ENCODE data around the gene TSHR.
A peak's percentile ranks its signal among the peaks of the same experiment; 100 is the strongest.
"Not testable (repeated sequence)": the region's sequence is repeated elsewhere in the genome, so short reads cannot be mapped to it uniquely, and the experiment has no call there.

TSHR gene

DNA sequence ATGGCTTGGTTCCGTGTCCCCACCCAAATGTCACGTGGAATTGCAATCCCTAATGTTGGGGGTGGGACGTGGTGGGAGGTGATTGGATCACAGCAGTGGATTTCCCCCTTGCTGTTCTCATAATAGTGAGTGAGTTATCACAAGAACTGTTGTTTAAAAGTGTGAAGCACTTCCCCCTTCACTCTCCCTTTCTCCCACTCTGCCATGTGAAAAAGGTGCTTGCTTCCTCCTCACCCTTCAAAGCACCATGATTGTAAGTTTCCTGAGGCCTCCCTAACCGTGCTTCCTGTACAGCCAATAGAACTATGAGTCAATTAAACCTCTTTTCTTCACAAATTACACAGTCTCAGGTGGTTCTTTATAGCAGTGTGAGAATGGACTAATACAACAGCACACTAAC, 8.6 kb upstream of the TSHR start:
- Histone ChIP-seq H3K9ac (ENCODE audit: low read depth in 1 of 2, low read length in 2 of 2) (no peak overlapping the region), H3K9me3 (ENCODE audit: control insufficient read depth in 2 of 2, low read length in 2 of 2) (no peaks in the 10 kb centered on the region), H3K27me3 (ENCODE audit: control insufficient read depth in 2 of 2, insufficient read depth in 2 of 2, low read length in 2 of 2) (no peaks in the 10 kb centered on the region), H3K4me1 (ENCODE audit: control insufficient read depth in 2 of 2, insufficient read depth in 2 of 2, low read length in 2 of 2) (peaks cover 4 to 5% of the 10 kb centered on the region in 2 donors), H3K27ac (ENCODE audit: low read depth in 2 of 2, low read length in 2 of 2) (no peak overlapping the region), H3K4me3 (ENCODE audit: low read length in 2 of 2) (no peak overlapping the region), H3K36me3 (ENCODE audit: control insufficient read depth in 2 of 2, insufficient read depth in 2 of 2, low read length in 2 of 2) (no peaks in the 10 kb centered on the region)

DNA sequence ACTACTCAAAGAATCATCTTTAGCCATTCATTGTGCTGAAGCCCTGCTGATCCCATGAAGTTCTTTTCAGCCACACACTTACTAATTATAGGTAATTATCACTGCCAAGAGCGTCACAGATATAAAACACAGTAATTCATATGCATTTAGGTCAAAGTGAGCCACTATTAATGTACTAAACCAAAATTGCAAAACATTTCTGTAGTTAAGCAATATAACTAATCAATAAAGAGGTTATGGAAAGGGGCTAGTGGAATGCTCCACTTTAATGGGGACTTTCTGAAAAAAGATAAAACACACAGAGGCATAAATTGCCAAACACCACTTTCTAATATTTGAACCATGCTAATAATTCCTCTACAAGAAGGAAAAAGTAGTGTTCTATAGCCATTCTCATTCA, 7.1 kb upstream of the TSHR start:
- H3K27ac ChIP-seq (ENCODE audit: low read depth in 2 of 2, low read length in 2 of 2), result no peak overlapping the region
- no peaks in the 10 kb centered on the region for H3K4me1 ChIP-seq (ENCODE audit: control insufficient read depth in 2 of 2, insufficient read depth in 2 of 2, low read length in 2 of 2)
- H3K36me3 ChIP-seq (ENCODE audit: control insufficient read depth in 2 of 2, insufficient read depth in 2 of 2, low read length in 2 of 2), result no peaks in the 10 kb centered on the region
- H3K4me3 ChIP-seq (ENCODE audit: low read length in 2 of 2), result no peak overlapping the region
- H3K27me3 ChIP-seq (ENCODE audit: control insufficient read depth in 2 of 2, insufficient read depth in 2 of 2, low read length in 2 of 2), result no peaks in the 10 kb centered on the region
- H3K9me3 ChIP-seq (ENCODE audit: control insufficient read depth in 2 of 2, low read length in 2 of 2), result no peaks in the 10 kb centered on the region
- no peak overlapping the region for H3K9ac ChIP-seq (ENCODE audit: low read depth in 1 of 2, low read length in 2 of 2)

GRCh38 chr14:80951491-80951890, 3.9 kb upstream of the TSHR start:
- peaks cover 0 to 3% of the 10 kb centered on the region in 2 donors for H3K4me1 ChIP-seq (ENCODE audit: control insufficient read depth in 2 of 2, insufficient read depth in 2 of 2, low read length in 2 of 2)
- no peak overlapping the region for H3K9ac ChIP-seq (ENCODE audit: low read depth in 1 of 2, low read length in 2 of 2)
- peaks cover 2 to 7% of the 10 kb centered on the region in 2 donors for H3K27me3 ChIP-seq (ENCODE audit: control insufficient read depth in 2 of 2, insufficient read depth in 2 of 2, low read length in 2 of 2)
- no peak overlapping the region for H3K27ac ChIP-seq (ENCODE audit: low read depth in 2 of 2, low read length in 2 of 2)
- H3K9me3 ChIP-seq (ENCODE audit: control insufficient read depth in 2 of 2, low read length in 2 of 2), result no peaks in the 10 kb centered on the region
- no peaks in the 10 kb centered on the region for H3K36me3 ChIP-seq (ENCODE audit: control insufficient read depth in 2 of 2, insufficient read depth in 2 of 2, low read length in 2 of 2)
- no peak overlapping the region for H3K4me3 ChIP-seq (ENCODE audit: low read length in 2 of 2)

DNA sequence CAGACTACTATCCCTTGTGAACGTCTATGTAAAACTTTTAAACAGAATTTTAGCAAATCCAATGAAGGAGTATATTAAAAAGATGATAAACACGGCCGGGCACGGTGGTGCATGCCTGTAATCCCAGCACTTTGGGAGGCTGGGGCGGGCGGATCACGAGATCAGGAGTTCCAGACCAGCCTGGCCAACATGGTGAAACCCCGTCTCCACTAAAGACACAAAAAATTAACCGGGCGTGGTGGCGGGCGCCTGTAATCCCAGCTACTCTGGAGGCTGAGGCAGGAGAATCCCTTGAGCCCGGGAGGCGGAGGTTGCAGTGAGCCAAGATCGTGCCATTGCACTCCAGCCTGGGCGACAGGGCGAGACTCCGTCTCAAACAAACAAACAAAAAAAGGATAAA, 2.2 kb upstream of the TSHR start:
- not testable (repeated sequence) for H3K9ac ChIP-seq (ENCODE audit: low read depth in 1 of 2, low read length in 2 of 2); H3K27ac ChIP-seq (ENCODE audit: low read depth in 2 of 2, low read length in 2 of 2); H3K4me3 ChIP-seq (ENCODE audit: low read length in 2 of 2); H3K4me1 ChIP-seq (ENCODE audit: control insufficient read depth in 2 of 2, insufficient read depth in 2 of 2, low read length in 2 of 2); H3K36me3 ChIP-seq (ENCODE audit: control insufficient read depth in 2 of 2, insufficient read depth in 2 of 2, low read length in 2 of 2); H3K9me3 ChIP-seq (ENCODE audit: control insufficient read depth in 2 of 2, low read length in 2 of 2)
- peaks cover 2 to 12% of the 10 kb centered on the region in 2 donors for H3K27me3 ChIP-seq (ENCODE audit: control insufficient read depth in 2 of 2, insufficient read depth in 2 of 2, low read length in 2 of 2)

- no peaks in the 10 kb centered on the region for H3K9me3 ChIP-seq (ENCODE audit: control insufficient read depth in 2 of 2, low read length in 2 of 2)
- no peak overlapping the region for H3K27ac ChIP-seq (ENCODE audit: low read depth in 2 of 2, low read length in 2 of 2)
- peaks cover 0 to 3% of the 10 kb centered on the region in 2 donors for H3K4me1 ChIP-seq (ENCODE audit: control insufficient read depth in 2 of 2, insufficient read depth in 2 of 2, low read length in 2 of 2)
- peaks cover 2 to 12% of the 10 kb centered on the region in 2 donors for H3K27me3 ChIP-seq (ENCODE audit: control insufficient read depth in 2 of 2, insufficient read depth in 2 of 2, low read length in 2 of 2)
- H3K4me3 ChIP-seq (ENCODE audit: low read length in 2 of 2), result peak overlapping the region; percentile 58 to 79
- peak overlapping the region in 1 of 2 donors; percentile 17 for H3K9ac ChIP-seq (ENCODE audit: low read depth in 1 of 2, low read length in 2 of 2)
- H3K36me3 ChIP-seq (ENCODE audit: control insufficient read depth in 2 of 2, insufficient read depth in 2 of 2, low read length in 2 of 2), result no peaks in the 10 kb centered on the region
These were observed 628 bp upstream of the TSHR start for GRCh38 chr14:80954687-80955299.

- Histone ChIP-seq H3K4me3 (ENCODE audit: low read length in 2 of 2) (no peak overlapping the region), H3K9ac (ENCODE audit: low read depth in 1 of 2, low read length in 2 of 2) (no peak overlapping the region), H3K36me3 (ENCODE audit: control insufficient read depth in 2 of 2, insufficient read depth in 2 of 2, low read length in 2 of 2) (no peaks in the 10 kb centered on the region), H3K9me3 (ENCODE audit: control insufficient read depth in 2 of 2, low read length in 2 of 2) (no peaks in the 10 kb centered on the region), H3K27me3 (ENCODE audit: control insufficient read depth in 2 of 2, insufficient read depth in 2 of 2, low read length in 2 of 2) (peaks cover 4 to 12% of the 10 kb centered on the region in 2 donors), H3K4me1 (ENCODE audit: control insufficient read depth in 2 of 2, insufficient read depth in 2 of 2, low read length in 2 of 2) (peaks cover 0 to 5% of the 10 kb centered on the region in 2 donors), H3K27ac (ENCODE audit: low read depth in 2 of 2, low read length in 2 of 2) (no peak overlapping the region)
These were observed 681 bp downstream of the TSHR start for GRCh38 chr14:80956102-80956501.

DNA sequence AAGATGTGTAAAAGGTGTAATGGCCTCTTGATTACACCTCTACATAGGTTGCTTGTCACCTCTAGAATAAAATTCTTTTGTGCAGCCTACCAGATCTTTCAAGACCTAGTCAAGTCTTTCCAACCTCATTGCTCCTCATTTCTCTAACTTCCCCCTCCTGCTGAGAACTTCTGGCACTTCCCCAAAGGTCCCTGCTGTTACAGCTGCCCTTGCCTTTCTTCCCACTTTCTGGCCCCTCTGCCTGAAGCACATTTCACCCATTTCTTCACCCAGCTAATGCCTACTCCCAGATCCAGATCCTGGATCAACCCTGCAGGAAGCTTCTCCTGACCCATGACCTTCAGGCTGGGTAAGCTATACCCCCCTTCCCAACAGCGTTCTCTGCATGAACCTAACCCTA, 1.5 kb downstream of the TSHR start:
- H3K4me3 ChIP-seq (ENCODE audit: low read length in 2 of 2), result no peak overlapping the region
- no peaks in the 10 kb centered on the region for H3K36me3 ChIP-seq (ENCODE audit: control insufficient read depth in 2 of 2, insufficient read depth in 2 of 2, low read length in 2 of 2)
- no peak overlapping the region for H3K27ac ChIP-seq (ENCODE audit: low read depth in 2 of 2, low read length in 2 of 2)

DNA sequence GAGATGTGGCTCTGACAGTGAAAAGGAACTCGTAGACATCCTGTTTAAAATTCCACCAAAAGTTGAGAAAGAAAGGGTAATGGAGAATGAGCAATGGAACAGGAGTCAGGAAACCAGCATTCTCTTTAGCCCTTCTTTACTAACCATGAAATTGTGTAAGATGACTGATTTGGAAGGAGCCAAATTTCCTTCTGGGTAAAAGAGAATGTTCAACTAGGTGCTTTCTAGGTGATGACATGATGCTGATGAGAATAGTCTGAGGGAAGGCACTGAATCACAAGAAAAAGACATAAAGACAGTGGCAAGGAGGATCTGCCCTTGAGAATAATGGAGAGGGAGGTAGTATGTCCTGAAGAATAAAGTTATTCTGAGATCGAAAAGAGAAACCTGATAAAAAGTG, 2.2 kb downstream of the TSHR start:
- Histone ChIP-seq H3K9ac (ENCODE audit: low read depth in 1 of 2, low read length in 2 of 2) (no peak overlapping the region), H3K9me3 (ENCODE audit: control insufficient read depth in 2 of 2, low read length in 2 of 2) (no peaks in the 10 kb centered on the region), H3K4me1 (ENCODE audit: control insufficient read depth in 2 of 2, insufficient read depth in 2 of 2, low read length in 2 of 2) (peaks cover 0 to 5% of the 10 kb centered on the region in 2 donors), H3K27ac (ENCODE audit: low read depth in 2 of 2, low read length in 2 of 2) (no peak overlapping the region), H3K4me3 (ENCODE audit: low read length in 2 of 2) (no peak overlapping the region), H3K27me3 (ENCODE audit: control insufficient read depth in 2 of 2, insufficient read depth in 2 of 2, low read length in 2 of 2) (peaks cover 4 to 12% of the 10 kb centered on the region in 2 donors), H3K36me3 (ENCODE audit: control insufficient read depth in 2 of 2, insufficient read depth in 2 of 2, low read length in 2 of 2) (no peaks in the 10 kb centered on the region)

More for the DNA sequence above, 1.5 kb downstream of the TSHR start:
- Histone ChIP-seq H3K4me1 (ENCODE audit: control insufficient read depth in 2 of 2, insufficient read depth in 2 of 2, low read length in 2 of 2) (peaks cover 0 to 5% of the 10 kb centered on the region in 2 donors), H3K9me3 (ENCODE audit: control insufficient read depth in 2 of 2, low read length in 2 of 2) (no peaks in the 10 kb centered on the region), H3K9ac (ENCODE audit: low read depth in 1 of 2, low read length in 2 of 2) (no peak overlapping the region), H3K27me3 (ENCODE audit: control insufficient read depth in 2 of 2, insufficient read depth in 2 of 2, low read length in 2 of 2) (peaks cover 4 to 12% of the 10 kb centered on the region in 2 donors)

DNA sequence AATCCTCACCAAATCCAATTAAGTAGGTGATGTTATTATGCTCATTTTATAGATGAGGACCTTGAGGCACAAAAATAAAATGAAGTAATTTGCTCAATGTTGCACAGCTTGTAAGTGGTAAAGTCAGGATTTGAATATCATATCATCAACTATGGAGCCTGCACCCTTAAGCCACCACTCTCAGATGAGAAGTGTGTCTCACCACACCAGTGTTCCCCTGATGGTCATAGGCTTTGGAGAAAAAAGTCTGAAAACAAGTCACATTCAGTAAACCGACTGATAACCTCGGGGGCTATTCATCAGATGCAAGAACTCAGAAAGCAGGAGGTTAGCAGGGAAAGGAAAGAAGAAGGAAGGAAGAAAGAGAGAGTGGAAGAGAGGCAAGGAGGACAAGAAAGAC, 2.8 kb downstream of the TSHR start:
- H3K4me1 ChIP-seq (ENCODE audit: control insufficient read depth in 2 of 2, insufficient read depth in 2 of 2, low read length in 2 of 2), result peaks cover 0 to 5% of the 10 kb centered on the region in 2 donors
- peaks cover 4 to 12% of the 10 kb centered on the region in 2 donors for H3K27me3 ChIP-seq (ENCODE audit: control insufficient read depth in 2 of 2, insufficient read depth in 2 of 2, low read length in 2 of 2)
- no peaks in the 10 kb centered on the region for H3K9me3 ChIP-seq (ENCODE audit: control insufficient read depth in 2 of 2, low read length in 2 of 2)
- H3K27ac ChIP-seq (ENCODE audit: low read depth in 2 of 2, low read length in 2 of 2), result peak overlapping the region; percentile 20 to 43
- no peak overlapping the region for H3K9ac ChIP-seq (ENCODE audit: low read depth in 1 of 2, low read length in 2 of 2)
- no peak overlapping the region for H3K4me3 ChIP-seq (ENCODE audit: low read length in 2 of 2)
- H3K36me3 ChIP-seq (ENCODE audit: control insufficient read depth in 2 of 2, insufficient read depth in 2 of 2, low read length in 2 of 2), result no peaks in the 10 kb centered on the region

GRCh38 chr14:80958939-80959338, 3.5 kb downstream of the TSHR start:
- Histone ChIP-seq H3K4me1 (ENCODE audit: control insufficient read depth in 2 of 2, insufficient read depth in 2 of 2, low read length in 2 of 2) (peaks cover 0 to 5% of the 10 kb centered on the region in 2 donors), H3K27me3 (ENCODE audit: control insufficient read depth in 2 of 2, insufficient read depth in 2 of 2, low read length in 2 of 2) (peaks cover 6 to 12% of the 10 kb centered on the region in 2 donors), H3K36me3 (ENCODE audit: control insufficient read depth in 2 of 2, insufficient read depth in 2 of 2, low read length in 2 of 2) (no peaks in the 10 kb centered on the region), H3K9me3 (ENCODE audit: control insufficient read depth in 2 of 2, low read length in 2 of 2) (no peaks in the 10 kb centered on the region), H3K27ac (ENCODE audit: low read depth in 2 of 2, low read length in 2 of 2) (peak overlapping the region; percentile 5 to 43), H3K9ac (ENCODE audit: low read depth in 1 of 2, low read length in 2 of 2) (no peak overlapping the region), H3K4me3 (ENCODE audit: low read length in 2 of 2) (no peak overlapping the region)

Data from mucosa of rectum (tissue), 2 donors.